Measurements from ENCODE around the gene GSTP1.

The GSTP1 gene

DNA sequence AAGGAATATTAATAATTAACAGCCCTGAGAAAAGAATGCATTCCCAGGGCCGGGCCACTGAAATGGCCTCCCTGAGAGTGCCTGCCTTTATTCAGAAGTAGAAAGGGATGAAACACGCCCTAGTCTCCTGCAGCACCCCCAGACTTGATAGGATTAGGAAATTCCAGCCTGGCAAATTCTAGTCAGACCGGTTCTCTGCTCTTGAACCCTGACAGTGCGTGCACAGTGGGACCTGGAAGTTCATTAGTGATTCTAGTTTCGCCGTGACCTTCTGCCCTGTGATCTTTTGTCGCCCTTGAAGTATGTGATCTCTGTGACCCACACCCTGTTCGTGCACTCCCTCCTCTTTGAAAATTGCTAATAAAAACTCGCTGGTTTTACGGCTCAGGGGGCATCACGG is 2.1 kb upstream of the GSTP1 start:
- H3K4me3 ChIP-seq (ENCODE audit: low read depth, low read length): no peak overlapping the region
- TF ChIP-seq, protein P1, sequence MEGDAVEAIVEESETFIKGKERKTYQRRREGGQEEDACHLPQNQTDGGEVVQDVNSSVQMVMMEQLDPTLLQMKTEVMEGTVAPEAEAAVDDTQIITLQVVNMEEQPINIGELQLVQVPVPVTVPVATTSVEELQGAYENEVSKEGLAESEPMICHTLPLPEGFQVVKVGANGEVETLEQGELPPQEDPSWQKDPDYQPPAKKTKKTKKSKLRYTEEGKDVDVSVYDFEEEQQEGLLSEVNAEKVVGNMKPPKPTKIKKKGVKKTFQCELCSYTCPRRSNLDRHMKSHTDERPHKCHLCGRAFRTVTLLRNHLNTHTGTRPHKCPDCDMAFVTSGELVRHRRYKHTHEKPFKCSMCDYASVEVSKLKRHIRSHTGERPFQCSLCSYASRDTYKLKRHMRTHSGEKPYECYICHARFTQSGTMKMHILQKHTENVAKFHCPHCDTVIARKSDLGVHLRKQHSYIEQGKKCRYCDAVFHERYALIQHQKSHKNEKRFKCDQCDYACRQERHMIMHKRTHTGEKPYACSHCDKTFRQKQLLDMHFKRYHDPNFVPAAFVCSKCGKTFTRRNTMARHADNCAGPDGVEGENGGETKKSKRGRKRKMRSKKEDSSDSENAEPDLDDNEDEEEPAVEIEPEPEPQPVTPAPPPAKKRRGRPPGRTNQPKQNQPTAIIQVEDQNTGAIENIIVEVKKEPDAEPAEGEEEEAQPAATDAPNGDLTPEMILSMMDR (IDR thresholded peaks at IDR 0.05; ENCODE audit: borderline replicate concordance, insufficient read depth, low read depth, low read length): no peak

DNA sequence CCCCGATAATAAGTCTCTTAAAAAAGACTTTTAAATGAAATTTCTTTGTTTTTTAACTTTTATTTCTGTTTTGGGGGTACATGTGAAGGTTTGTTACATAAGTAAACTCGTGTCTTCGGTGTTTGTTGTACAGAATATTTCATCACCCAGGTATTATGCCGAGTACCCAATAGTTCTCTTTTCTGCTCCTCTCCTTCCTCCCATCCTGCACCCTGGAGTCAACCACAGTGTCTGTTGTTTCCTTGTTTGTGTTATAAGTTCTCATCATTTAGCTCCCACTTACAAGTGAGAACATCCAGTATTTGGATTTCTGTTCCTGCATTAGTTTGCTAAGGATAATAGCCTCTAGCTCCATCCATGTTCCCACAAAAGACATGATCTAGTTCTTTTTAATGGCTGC is 1.6 kb upstream of the GSTP1 start:
- TF ChIP-seq, protein P1 (IDR thresholded peaks at IDR 0.05; ENCODE audit: borderline replicate concordance, insufficient read depth, low read depth, low read length): no peak
- no peak overlapping the region for H3K4me3 ChIP-seq (ENCODE audit: low read depth, low read length)

GRCh38 chr11:67584205-67584880 is 731 bp downstream of the GSTP1 start:
- peak overlapping the region; percentile 70 for H3K4me3 ChIP-seq (ENCODE audit: low read depth, low read length)
- TF ChIP-seq, protein P1 (IDR thresholded peaks at IDR 0.05; ENCODE audit: borderline replicate concordance, insufficient read depth, low read depth, low read length): no peak

- TF ChIP-seq, protein P1 (IDR thresholded peaks at IDR 0.05; ENCODE audit: borderline replicate concordance, insufficient read depth, low read depth, low read length): no peak
- H3K4me3 ChIP-seq (ENCODE audit: low read depth, low read length): peak overlapping the region; percentile 70
Measured at GRCh38 chr11:67584881-67585873, 1.6 kb downstream of the GSTP1 start.

DNA sequence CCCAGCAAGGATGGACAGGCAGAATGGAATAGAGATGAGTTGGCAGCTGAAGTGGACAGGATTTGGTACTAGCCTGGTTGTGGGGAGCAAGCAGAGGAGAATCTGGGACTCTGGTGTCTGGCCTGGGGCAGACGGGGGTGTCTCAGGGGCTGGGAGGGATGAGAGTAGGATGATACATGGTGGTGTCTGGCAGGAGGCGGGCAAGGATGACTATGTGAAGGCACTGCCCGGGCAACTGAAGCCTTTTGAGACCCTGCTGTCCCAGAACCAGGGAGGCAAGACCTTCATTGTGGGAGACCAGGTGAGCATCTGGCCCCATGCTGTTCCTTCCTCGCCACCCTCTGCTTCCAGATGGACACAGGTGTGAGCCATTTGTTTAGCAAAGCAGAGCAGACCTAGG is 2.3 kb downstream of the GSTP1 start:
- TF ChIP-seq, protein P1 (IDR thresholded peaks at IDR 0.05; ENCODE audit: borderline replicate concordance, insufficient read depth, low read depth, low read length): no peak
- no peak overlapping the region for H3K4me3 ChIP-seq (ENCODE audit: low read depth, low read length)

- TF ChIP-seq, protein P1 (IDR thresholded peaks at IDR 0.05; ENCODE audit: borderline replicate concordance, insufficient read depth, low read depth, low read length): no peak
Measured at GRCh38 chr11:67586568-67587250, 3.1 kb downstream of the GSTP1 start.

More at GRCh38 chr11:67586568-67587250, 3.1 kb downstream of the GSTP1 start:
- H3K4me3 ChIP-seq (ENCODE audit: low read depth, low read length): no peak overlapping the region
